Testis (tissue), 2 donors: Measurements from ENCODE around the gene KCTD18.

Source experiments
- CTCF ChIP-seq, 3 experiments: fragments of 450-650 bp in 2 of 3; fragments of 200-600 bp in 1 of 3; sonication (generic) in 1 of 3; IDR thresholded peaks; one replicate each; pipeline ENCODE4 v1.5.1; 2016 to 2019; ENCODE audit warnings: antibody characterized with exemption in 3 of 3, mild to moderate bottlenecking in 2 of 3, moderate library complexity in 1 of 3
- POLR2A ChIP-seq: fragments of 450-650 bp; IDR thresholded peaks from one replicate; pipeline ENCODE4 v1.6.1; 2017; ENCODE audit warnings: antibody characterized with exemption, mild to moderate bottlenecking, moderate library complexity

- no peak for TF ChIP-seq CTCF (IDR thresholded peaks at IDR 0.05)
- TF ChIP-seq POLR2A, result no peak
Observed at GRCh38 chr2:200451511-200451910, 58.4 kb downstream of the KCTD18 start.
